ENCODE measurements around the gene PTGES2.

PTGES2 gene

GRCh38 chr9:128121924-128122808, 5.4 kb downstream of the PTGES2 start:
- TF ChIP-seq ZNF274 (IDR thresholded peaks at IDR 0.05; ENCODE audit: low read depth, low read length) = no peak

DNA sequence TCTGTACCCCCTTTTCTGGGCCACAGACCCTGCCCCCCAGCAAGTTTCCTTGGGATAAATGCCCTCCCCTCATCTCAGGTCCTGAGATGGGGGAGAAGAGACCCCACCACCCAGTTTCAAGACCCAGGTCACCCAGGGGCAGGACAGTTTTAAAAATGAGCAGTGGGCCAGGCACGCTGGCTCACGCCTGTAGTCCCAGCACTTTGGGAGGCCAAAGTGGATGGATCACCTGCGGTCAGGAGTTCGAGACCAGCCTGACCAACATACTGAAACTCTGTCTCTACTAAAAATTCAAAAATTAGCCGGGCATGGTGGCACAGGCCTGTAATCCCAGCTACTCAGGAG, 6.1 kb downstream of the PTGES2 start:
- no peak for TF ChIP-seq ZNF274 (IDR thresholded peaks at IDR 0.05; ENCODE audit: low read depth, low read length)
- H3K4me3 ChIP-seq (ENCODE audit: low read length) = no peak overlapping the region

More at GRCh38 chr9:128121924-128122808, 5.4 kb downstream of the PTGES2 start:
- no peak overlapping the region for H3K4me3 ChIP-seq (ENCODE audit: low read length)

DNA sequence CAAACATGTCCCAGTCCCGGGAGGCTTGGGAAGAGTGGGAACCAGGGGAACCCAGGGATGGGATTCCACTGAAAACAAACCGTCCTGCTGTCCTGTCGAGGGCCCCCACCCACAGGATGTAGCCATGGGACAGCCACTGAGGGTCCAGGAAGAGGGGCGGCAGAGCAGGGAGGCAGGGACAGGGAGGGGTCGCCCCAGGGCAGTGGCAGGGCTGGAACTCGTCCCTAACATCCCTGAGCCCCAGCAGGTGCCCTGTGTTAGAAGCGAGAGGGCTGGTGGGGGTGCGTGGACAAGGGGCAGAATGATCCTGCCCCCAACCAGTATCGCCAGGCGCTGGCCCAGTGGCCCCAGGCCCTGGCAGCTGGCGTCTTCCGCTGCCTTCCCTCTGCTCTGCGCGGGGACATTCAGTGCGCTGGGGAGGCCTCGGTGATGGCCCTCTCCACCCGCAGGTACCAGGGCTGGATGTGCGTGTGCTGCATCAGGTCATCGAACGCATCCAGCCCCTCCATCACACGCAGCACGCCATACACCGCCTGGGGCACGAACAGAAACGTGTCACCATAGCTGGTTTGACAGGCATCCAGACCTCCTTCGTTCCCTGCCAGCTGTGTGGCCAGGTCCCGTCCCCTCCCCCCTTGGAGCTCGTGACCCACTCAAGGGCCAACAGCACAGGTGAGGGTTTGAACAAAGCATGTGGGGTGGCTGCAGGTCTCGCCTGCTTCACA, 6.6 kb downstream of the PTGES2 start:
- H3K4me3 ChIP-seq (ENCODE audit: low read length) = no peak overlapping the region
- TF ChIP-seq ZNF274 (IDR thresholded peaks at IDR 0.05; ENCODE audit: low read depth, low read length) = no peak

- no peak overlapping the region for H3K4me3 ChIP-seq (ENCODE audit: low read length)
- TF ChIP-seq ZNF274 (IDR thresholded peaks at IDR 0.05; ENCODE audit: low read depth, low read length) = no peak
Observed at GRCh38 chr9:128120061-128120740, 7.3 kb downstream of the PTGES2 start.

GRCh38 chr9:128118971-128119665, 8.4 kb downstream of the PTGES2 start:
- TF ChIP-seq ZNF274 (IDR thresholded peaks at IDR 0.05; ENCODE audit: low read depth, low read length) = no peak
- H3K4me3 ChIP-seq (ENCODE audit: low read length) = no peak overlapping the region

GRCh38 chr9:128118472-128118857, 9.1 kb downstream of the PTGES2 start:
- H3K4me3 ChIP-seq (ENCODE audit: low read length) = no peak overlapping the region
- TF ChIP-seq ZNF274 (IDR thresholded peaks at IDR 0.05; ENCODE audit: low read depth, low read length) = no peak

GRCh38 chr9:128117613-128118471, 9.7 kb downstream of the PTGES2 start:
- TF ChIP-seq ZNF274 (IDR thresholded peaks at IDR 0.05; ENCODE audit: low read depth, low read length) = no peak
- H3K4me3 ChIP-seq (ENCODE audit: low read length) = no peak overlapping the region

- no peak overlapping the region for H3K4me3 ChIP-seq (ENCODE audit: low read length)
- TF ChIP-seq ZNF274 (IDR thresholded peaks at IDR 0.05; ENCODE audit: low read depth, low read length) = no peak
Observed at GRCh38 chr9:128116104-128117083, 11.1 kb downstream of the PTGES2 start.

DNA sequence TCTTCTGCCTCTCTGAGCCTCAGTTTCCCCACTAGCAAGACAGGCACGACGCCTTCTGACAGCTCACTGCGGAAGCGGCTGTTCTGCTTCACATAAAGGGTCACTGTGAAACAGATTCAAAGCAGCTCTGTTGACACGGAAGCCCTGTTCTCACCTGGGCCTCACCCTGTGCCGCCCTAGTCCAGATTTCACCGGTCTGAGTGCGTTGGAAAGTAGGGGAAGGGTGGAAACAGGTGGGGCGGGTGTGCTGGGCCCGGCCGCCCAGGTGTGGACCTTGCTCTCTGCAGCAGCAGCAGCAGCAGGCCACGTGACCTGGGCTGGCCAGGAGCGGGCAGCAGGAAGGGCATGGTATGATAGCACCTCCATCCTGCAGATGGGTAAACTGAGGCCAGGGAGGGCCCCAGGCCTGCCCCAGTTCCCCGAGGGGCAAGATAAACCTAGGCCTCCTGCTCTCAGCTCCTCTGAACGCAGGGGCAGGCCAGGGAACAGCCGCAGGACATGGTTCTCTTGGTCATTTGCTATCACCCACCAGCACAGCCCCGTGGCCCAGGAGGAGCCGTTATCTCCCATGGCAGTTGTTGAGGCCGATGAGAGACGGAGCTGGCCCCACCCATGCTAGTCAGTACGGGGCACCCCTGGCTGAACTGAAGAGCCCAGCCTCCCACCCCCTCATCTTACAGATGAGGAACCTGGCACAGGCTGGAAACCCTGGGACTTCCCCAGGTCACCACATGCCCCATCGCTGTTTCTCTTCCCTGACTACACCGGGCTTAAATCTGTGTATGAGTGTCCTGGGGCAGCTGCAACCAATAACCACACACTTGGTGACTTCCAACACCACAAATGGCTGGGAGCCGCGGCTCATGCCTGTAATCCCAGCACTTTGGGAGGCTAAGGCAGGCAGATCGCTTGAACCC, 12.1 kb downstream of the PTGES2 start:
- TF ChIP-seq ZNF274 (IDR thresholded peaks at IDR 0.05; ENCODE audit: low read depth, low read length) = no peak
- no peak overlapping the region for H3K4me3 ChIP-seq (ENCODE audit: low read length)

DNA sequence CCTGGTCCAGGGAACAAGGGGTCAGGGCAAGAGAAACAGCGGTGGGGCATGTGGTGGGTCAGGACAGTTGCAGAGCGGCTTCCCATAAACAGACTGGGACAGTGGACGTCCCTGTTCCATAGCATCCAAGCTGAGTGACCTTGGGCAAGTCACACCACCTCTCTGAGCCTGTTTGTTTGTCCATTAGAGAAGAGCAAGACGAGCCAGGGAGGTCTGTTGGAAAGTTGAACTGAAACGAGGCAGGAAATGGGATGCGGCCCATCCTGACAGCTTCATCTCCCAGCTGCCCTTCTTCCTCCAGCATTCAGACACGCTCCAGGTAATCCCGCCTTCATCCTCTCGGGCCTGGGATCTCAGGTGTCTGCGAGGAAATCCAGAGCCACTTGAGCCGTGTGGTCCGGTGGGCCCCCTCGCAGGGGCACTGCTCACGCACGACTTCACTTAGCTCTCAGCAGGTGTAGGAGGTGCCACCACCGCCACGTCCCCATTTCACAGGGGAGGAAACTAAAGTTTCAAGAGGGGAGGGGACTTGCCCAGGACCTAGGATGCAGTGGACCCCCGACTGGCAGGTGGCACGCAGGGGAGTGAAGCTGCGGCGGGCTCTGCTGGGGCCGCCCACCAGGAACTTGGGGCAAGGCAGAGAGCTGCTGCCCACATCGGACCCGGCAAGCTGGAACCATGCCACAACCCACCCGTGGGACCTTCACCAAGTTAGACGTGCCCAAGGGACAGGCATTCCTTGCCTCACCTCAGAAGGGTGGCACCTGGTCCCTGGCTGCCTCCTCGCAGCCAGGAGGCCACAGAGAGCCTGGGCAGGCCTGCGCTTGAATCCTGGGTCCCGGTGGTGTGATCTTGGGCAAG, 13.0 kb downstream of the PTGES2 start:
- TF ChIP-seq ZNF274 (IDR thresholded peaks at IDR 0.05; ENCODE audit: low read depth, low read length) = no peak
- no peak overlapping the region for H3K4me3 ChIP-seq (ENCODE audit: low read length)

All from GM08714 (cell line).